CD1c-positive myeloid dendritic cell (primary cell): ENCODE measurements around the gene PPP1CC.
A peak's percentile ranks its signal among the peaks of the same experiment; 100 is the strongest.
"Not testable (repeated sequence)": the region's sequence is repeated elsewhere in the genome, so short reads cannot be mapped to it uniquely, and the experiment has no call there.

Experiments
- DNase-seq: peaks from one replicate; pipeline ENCODE4 v3.0.0-alpha.2; 2016; ENCODE audit errors: extremely low spot score

PPP1CC gene

GRCh38 chr12:110754101-110754793, 11.6 kb upstream of the PPP1CC start:
- DNase-seq = no peak

GRCh38 chr12:110750784-110751461, 8.2 kb upstream of the PPP1CC start:
- DNase-seq = no peak

- no peak for DNase-seq
These were observed 3.9 kb upstream of the PPP1CC start for GRCh38 chr12:110746550-110746949.

GRCh38 chr12:110745542-110746284, 3.0 kb upstream of the PPP1CC start:
- no peak for DNase-seq

- no peak for DNase-seq
These were observed 2.0 kb upstream of the PPP1CC start for GRCh38 chr12:110744601-110745264.

GRCh38 chr12:110744151-110744571, 1.5 kb upstream of the PPP1CC start:
- no peak for DNase-seq

- peak; percentile 90 for DNase-seq
These were observed 941 bp upstream of the PPP1CC start for GRCh38 chr12:110743571-110744093.

- DNase-seq = peak; percentile 23
These were observed 484 bp downstream of the PPP1CC start for GRCh38 chr12:110742096-110742717.

GRCh38 chr12:110741341-110742095, 1.2 kb downstream of the PPP1CC start:
- DNase-seq = peak; percentile 70

- DNase-seq = no peak
These were observed 2.8 kb downstream of the PPP1CC start for GRCh38 chr12:110739894-110740293.

GRCh38 chr12:110739488-110739887, 3.2 kb downstream of the PPP1CC start:
- DNase-seq = no peak

- DNase-seq = no peak
These were observed 5.2 kb downstream of the PPP1CC start for GRCh38 chr12:110737532-110737931.

GRCh38 chr12:110737016-110737415, 5.7 kb downstream of the PPP1CC start:
- DNase-seq = not testable (repeated sequence)

GRCh38 chr12:110733900-110734299, 8.8 kb downstream of the PPP1CC start:
- DNase-seq = no peak

- no peak for DNase-seq
These were observed 9.5 kb downstream of the PPP1CC start for GRCh38 chr12:110733089-110733715.

- no peak for DNase-seq
These were observed 10.1 kb downstream of the PPP1CC start for GRCh38 chr12:110732572-110732971.

GRCh38 chr12:110731479-110731878, 11.2 kb downstream of the PPP1CC start:
- DNase-seq = no peak

- no peak for DNase-seq
These were observed 14.1 kb downstream of the PPP1CC start for GRCh38 chr12:110728628-110729027.

GRCh38 chr12:110726708-110727369, 15.9 kb downstream of the PPP1CC start:
- DNase-seq = no peak

- DNase-seq = no peak
These were observed 16.7 kb downstream of the PPP1CC start for GRCh38 chr12:110726028-110726427.
